H1 (cell line): Measurements from ENCODE around the gene ITGB5.

Source experiments
- BRCA1 ChIP-seq: IDR thresholded peaks from 2 replicates; pipeline ENCODE4 v1.6.1; 2012; ENCODE audit warnings: low read depth, low read length, improper control_type of control experiment
- CTCF ChIP-seq, 3 experiments: IDR thresholded peaks; 1 replicate in 2 of 3; 2 replicates in 1 of 3; pipeline versions ENCODE4 v1.5.1 to v1.6.1; 2011; ENCODE audit warnings: low read length in 3 of 3, mild to moderate bottlenecking in 3 of 3, inconsistent platforms in 2 of 3, low read depth in 1 of 3, moderate library complexity in 1 of 3; ENCODE audit not compliant: insufficient read depth in 1 of 3; ENCODE audit errors: control extremely low read depth in 1 of 3
- EZH2 ChIP-seq: fragments of 200-600 bp; sonication (generic); IDR thresholded peaks from 2 replicates; pipeline ENCODE4 v1.7.1; 2012; ENCODE audit warnings: low read depth, mild to moderate bottlenecking, moderate library complexity, low read length, inconsistent platforms; ENCODE audit not compliant: severe bottlenecking
- MAFK ChIP-seq: IDR thresholded peaks from 2 replicates; pipeline ENCODE4 v1.6.1; 2012; ENCODE audit warnings: low read depth, mild to moderate bottlenecking, improper control_type of control experiment, low read length
- POLR2AphosphoS5 ChIP-seq: IDR thresholded peaks from 2 replicates; pipeline ENCODE4 v1.6.1; 2011; ENCODE audit warnings: low read depth, low read length
- RAD21 ChIP-seq, 2 experiments: IDR thresholded peaks in 1 of 2; conservative IDR thresholded peaks in 1 of 2; 2 replicates each; pipeline ENCODE4 v1.6.1; 2011; ENCODE audit warnings: low read depth in 2 of 2, low read length in 2 of 2, improper control_type of control experiment in 1 of 2, inconsistent platforms in 1 of 2, mild to moderate bottlenecking in 1 of 2, moderate library complexity in 1 of 2
- USF2 ChIP-seq: IDR thresholded peaks from 2 replicates; pipeline ENCODE4 v1.6.1; 2011; ENCODE audit warnings: low read length, improper control_type of control experiment
- TF ChIP-seq, protein P1 (sequence below): IDR thresholded peaks from 2 replicates; pipeline ENCODE4 v1.6.1; 2011; ENCODE audit warnings: low read depth, mild to moderate bottlenecking, low read length; ENCODE audit not compliant: insufficient read depth

DNA sequence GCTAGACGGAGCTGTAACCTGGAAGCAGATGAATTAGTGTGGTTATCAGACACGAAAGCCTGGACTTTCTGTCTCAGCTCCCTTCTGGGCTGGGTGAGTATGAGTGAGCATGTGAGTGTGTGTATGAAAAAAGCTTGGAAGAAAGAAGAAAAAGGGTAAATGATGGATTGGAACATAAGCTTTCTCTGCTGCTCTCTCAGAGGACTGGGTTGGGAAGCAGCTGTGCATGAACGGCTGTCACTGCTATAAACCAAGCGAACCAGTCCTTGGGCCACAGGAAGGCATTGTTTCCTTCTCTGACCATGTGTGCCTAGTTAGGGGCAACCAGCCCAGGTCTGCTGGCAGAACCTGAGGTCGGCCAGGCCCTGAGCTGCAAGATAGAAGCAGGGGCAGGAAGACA is 119.9 kb downstream of the ITGB5 start:
- TF ChIP-seq CTCF (IDR thresholded peaks at IDR 0.05; ENCODE audit: control extremely low read depth in 1 of 3, insufficient read depth in 1 of 3, low read depth in 1 of 3, low read length in 3 of 3) = no peak
- no peak for TF ChIP-seq MAFK
- TF ChIP-seq USF2 = no peak
- TF ChIP-seq RAD21 (IDR thresholded peaks at IDR 0.05 in 1 of 2, conservative IDR thresholded peaks at IDR 0.05 in 1 of 2; ENCODE audit: low read depth in 2 of 2, low read length in 2 of 2) = no peak
- TF ChIP-seq, protein P1, sequence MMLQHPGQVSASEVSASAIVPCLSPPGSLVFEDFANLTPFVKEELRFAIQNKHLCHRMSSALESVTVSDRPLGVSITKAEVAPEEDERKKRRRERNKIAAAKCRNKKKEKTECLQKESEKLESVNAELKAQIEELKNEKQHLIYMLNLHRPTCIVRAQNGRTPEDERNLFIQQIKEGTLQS = no peak
- no peak for TF ChIP-seq POLR2AphosphoS5
- TF ChIP-seq BRCA1 = no peak
- no peak for TF ChIP-seq EZH2
